C4-2B (cell line): Measurements from ENCODE around the gene PRAMEF13.
"Not testable (repeated sequence)": the region's sequence is repeated elsewhere in the genome, so short reads cannot be mapped to it uniquely, and the experiment has no call there.

ENCODE experiments used
- ZFX ChIP-seq: fragments of 450-650 bp; IDR thresholded peaks from 2 replicates; pipeline ENCODE4 v1.6.1; 2017
- TF ChIP-seq, protein P1 (sequence below): fragments of 450-650 bp; conservative IDR thresholded peaks from 2 replicates; pipeline ENCODE4 v1.5.1; 2017; ENCODE audit warnings: mild to moderate bottlenecking

DNA sequence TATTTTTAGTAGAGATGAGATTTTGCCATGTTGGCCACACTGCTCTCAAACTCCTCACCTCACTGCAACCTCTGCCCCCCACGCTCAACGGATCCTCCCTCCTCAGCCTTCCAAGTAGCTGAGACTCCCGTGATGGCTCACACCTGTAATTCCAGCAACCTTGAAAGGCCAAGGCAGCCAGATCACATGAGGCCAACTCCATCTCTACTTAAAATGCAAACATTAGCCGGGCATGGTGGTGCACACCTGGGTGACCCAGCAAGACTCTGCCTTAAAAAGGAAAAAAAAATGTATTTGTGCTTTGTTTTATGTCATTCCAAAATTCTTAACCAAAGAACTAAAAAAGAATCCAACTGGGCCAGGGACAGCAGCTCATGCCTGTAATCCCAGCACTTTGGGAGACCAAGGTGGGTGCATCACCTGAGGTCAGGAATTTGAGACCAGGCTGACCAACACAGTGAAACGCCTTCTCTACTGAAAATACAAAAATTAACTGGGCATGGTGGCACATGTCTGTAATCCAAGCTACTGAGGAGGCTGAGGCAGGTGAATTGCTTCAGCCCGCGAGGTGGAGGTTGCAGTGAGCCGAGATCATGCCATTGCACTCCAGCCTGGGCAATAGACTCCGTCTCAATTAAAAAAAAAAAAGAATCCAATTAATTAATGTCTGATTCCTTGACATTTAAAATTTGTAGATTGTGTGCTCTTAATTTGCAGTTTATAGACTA, 42.5 kb upstream of the PRAMEF13 start:
- TF ChIP-seq, protein P1, sequence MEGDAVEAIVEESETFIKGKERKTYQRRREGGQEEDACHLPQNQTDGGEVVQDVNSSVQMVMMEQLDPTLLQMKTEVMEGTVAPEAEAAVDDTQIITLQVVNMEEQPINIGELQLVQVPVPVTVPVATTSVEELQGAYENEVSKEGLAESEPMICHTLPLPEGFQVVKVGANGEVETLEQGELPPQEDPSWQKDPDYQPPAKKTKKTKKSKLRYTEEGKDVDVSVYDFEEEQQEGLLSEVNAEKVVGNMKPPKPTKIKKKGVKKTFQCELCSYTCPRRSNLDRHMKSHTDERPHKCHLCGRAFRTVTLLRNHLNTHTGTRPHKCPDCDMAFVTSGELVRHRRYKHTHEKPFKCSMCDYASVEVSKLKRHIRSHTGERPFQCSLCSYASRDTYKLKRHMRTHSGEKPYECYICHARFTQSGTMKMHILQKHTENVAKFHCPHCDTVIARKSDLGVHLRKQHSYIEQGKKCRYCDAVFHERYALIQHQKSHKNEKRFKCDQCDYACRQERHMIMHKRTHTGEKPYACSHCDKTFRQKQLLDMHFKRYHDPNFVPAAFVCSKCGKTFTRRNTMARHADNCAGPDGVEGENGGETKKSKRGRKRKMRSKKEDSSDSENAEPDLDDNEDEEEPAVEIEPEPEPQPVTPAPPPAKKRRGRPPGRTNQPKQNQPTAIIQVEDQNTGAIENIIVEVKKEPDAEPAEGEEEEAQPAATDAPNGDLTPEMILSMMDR = not testable (repeated sequence)
- TF ChIP-seq ZFX = not testable (repeated sequence)
